ENCODE data around the gene ZPR1.

The ZPR1 gene

GRCh38 chr11:116798368-116798767, 10.5 kb upstream of the ZPR1 start:
- Histone ChIP-seq H2AFZ (ENCODE audit: low read length) (no peak overlapping the region), H3F3A (ENCODE audit: low read depth) (no peaks in the 10 kb centered on the region), H3K79me2 (ENCODE audit: insufficient read depth, low read length) (no peaks in the 10 kb centered on the region), H3K4me2 (ENCODE audit: low read depth, low read length, poor library complexity, severe bottlenecking) (no peak overlapping the region), H4K20me1 (ENCODE audit: insufficient read depth, low read length, poor library complexity, severe bottlenecking) (no peaks in the 10 kb centered on the region), H3K9me3 (ENCODE audit: insufficient read depth, low read depth, low read length) (no peaks in the 10 kb centered on the region), H3K4me3 (ENCODE audit: low read length, poor library complexity, severe bottlenecking) (no peak overlapping the region), H3K36me3 (ENCODE audit: insufficient read depth, low read length) (no peaks in the 10 kb centered on the region), H3K4me1 (ENCODE audit: insufficient read depth, low read length, poor library complexity, severe bottlenecking) (no peaks in the 10 kb centered on the region), H3K9me2 (replicated peaks; ENCODE audit: low read depth, low read length) (no peaks in the 10 kb centered on the region), H3K9ac (ENCODE audit: low read depth, low read length, poor library complexity, severe bottlenecking) (no peak overlapping the region), H3K27me3 (ENCODE audit: insufficient read depth, low read length, poor library complexity, severe bottlenecking) (no peaks in the 10 kb centered on the region)
- TF ChIP-seq, protein P1, sequence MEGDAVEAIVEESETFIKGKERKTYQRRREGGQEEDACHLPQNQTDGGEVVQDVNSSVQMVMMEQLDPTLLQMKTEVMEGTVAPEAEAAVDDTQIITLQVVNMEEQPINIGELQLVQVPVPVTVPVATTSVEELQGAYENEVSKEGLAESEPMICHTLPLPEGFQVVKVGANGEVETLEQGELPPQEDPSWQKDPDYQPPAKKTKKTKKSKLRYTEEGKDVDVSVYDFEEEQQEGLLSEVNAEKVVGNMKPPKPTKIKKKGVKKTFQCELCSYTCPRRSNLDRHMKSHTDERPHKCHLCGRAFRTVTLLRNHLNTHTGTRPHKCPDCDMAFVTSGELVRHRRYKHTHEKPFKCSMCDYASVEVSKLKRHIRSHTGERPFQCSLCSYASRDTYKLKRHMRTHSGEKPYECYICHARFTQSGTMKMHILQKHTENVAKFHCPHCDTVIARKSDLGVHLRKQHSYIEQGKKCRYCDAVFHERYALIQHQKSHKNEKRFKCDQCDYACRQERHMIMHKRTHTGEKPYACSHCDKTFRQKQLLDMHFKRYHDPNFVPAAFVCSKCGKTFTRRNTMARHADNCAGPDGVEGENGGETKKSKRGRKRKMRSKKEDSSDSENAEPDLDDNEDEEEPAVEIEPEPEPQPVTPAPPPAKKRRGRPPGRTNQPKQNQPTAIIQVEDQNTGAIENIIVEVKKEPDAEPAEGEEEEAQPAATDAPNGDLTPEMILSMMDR (conservative IDR thresholded peaks at IDR 0.05; ENCODE audit: low read length) = no peak
- no peak for TF ChIP-seq EZH2phosphoT487 (IDR thresholded peaks at IDR 0.05; ENCODE audit: borderline replicate concordance)

DNA sequence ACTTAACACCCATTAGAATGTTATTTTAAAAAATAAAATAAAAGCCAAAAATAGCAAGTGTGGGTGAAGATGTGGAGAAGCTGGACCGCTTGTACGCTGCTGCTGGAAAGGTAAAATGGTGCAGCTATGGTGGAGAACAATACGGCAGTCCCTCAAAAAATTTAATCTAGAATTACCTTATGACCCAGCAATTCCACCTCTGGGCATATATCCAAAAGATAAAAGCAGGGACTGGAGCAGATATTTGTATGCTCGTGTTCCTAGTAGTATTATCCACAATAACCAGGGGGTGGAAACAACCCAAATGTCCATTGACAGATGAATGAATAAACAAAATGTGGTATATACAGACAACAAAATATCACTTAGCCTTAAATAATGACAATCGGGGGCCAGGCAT, 10.0 kb upstream of the ZPR1 start:
- H3K4me2 ChIP-seq (ENCODE audit: low read depth, low read length, poor library complexity, severe bottlenecking) = no peak overlapping the region
- no peaks in the 10 kb centered on the region for H3K36me3 ChIP-seq (ENCODE audit: insufficient read depth, low read length)
- H3K27me3 ChIP-seq (ENCODE audit: insufficient read depth, low read length, poor library complexity, severe bottlenecking) = no peaks in the 10 kb centered on the region
- H2AFZ ChIP-seq (ENCODE audit: low read length) = no peak overlapping the region
- no peaks in the 10 kb centered on the region for H3K79me2 ChIP-seq (ENCODE audit: insufficient read depth, low read length)
- no peaks in the 10 kb centered on the region for H3F3A ChIP-seq (ENCODE audit: low read depth)
- no peaks in the 10 kb centered on the region for H3K9me3 ChIP-seq (ENCODE audit: insufficient read depth, low read depth, low read length)
- H3K9me2 ChIP-seq (replicated peaks; ENCODE audit: low read depth, low read length) = no peaks in the 10 kb centered on the region
- no peak overlapping the region for H3K4me3 ChIP-seq (ENCODE audit: low read length, poor library complexity, severe bottlenecking)
- no peak overlapping the region for H3K9ac ChIP-seq (ENCODE audit: low read depth, low read length, poor library complexity, severe bottlenecking)
- H4K20me1 ChIP-seq (ENCODE audit: insufficient read depth, low read length, poor library complexity, severe bottlenecking) = no peaks in the 10 kb centered on the region
- H3K4me1 ChIP-seq (ENCODE audit: insufficient read depth, low read length, poor library complexity, severe bottlenecking) = no peaks in the 10 kb centered on the region
- TF ChIP-seq, protein P1 (conservative IDR thresholded peaks at IDR 0.05; ENCODE audit: low read length) = no peak
- no peak for TF ChIP-seq EZH2phosphoT487 (IDR thresholded peaks at IDR 0.05; ENCODE audit: borderline replicate concordance)

- H3K9ac ChIP-seq (ENCODE audit: low read depth, low read length, poor library complexity, severe bottlenecking) = no peak overlapping the region
- H4K20me1 ChIP-seq (ENCODE audit: insufficient read depth, low read length, poor library complexity, severe bottlenecking) = no peaks in the 10 kb centered on the region
- no peaks in the 10 kb centered on the region for H3K27me3 ChIP-seq (ENCODE audit: insufficient read depth, low read length, poor library complexity, severe bottlenecking)
- no peak overlapping the region for H2AFZ ChIP-seq (ENCODE audit: low read length)
- H3K4me1 ChIP-seq (ENCODE audit: insufficient read depth, low read length, poor library complexity, severe bottlenecking) = no peaks in the 10 kb centered on the region
- H3K79me2 ChIP-seq (ENCODE audit: insufficient read depth, low read length) = no peaks in the 10 kb centered on the region
- no peak overlapping the region for H3K4me3 ChIP-seq (ENCODE audit: low read length, poor library complexity, severe bottlenecking)
- TF ChIP-seq, protein P1 (conservative IDR thresholded peaks at IDR 0.05; ENCODE audit: low read length) = no peak
- no peak for TF ChIP-seq EZH2phosphoT487 (IDR thresholded peaks at IDR 0.05; ENCODE audit: borderline replicate concordance)
- no peaks in the 10 kb centered on the region for H3F3A ChIP-seq (ENCODE audit: low read depth)
- H3K36me3 ChIP-seq (ENCODE audit: insufficient read depth, low read length) = no peaks in the 10 kb centered on the region
- H3K9me2 ChIP-seq (replicated peaks; ENCODE audit: low read depth, low read length) = no peaks in the 10 kb centered on the region
- H3K9me3 ChIP-seq (ENCODE audit: insufficient read depth, low read depth, low read length) = no peaks in the 10 kb centered on the region
- no peak overlapping the region for H3K4me2 ChIP-seq (ENCODE audit: low read depth, low read length, poor library complexity, severe bottlenecking)
These were observed 8.7 kb upstream of the ZPR1 start for GRCh38 chr11:116796548-116796947.
